Measurements from ENCODE around the gene CP.
"Not testable (repeated sequence)": the region's sequence is repeated elsewhere in the genome, so short reads cannot be mapped to it uniquely, and the experiment has no call there.

The CP gene

GRCh38 chr3:149221783-149222517 is at the start of gene CP:
TSS of gene CP (minus strand) at chr3:149221829. CDS start at chr3:149221792, 37 bp downstream.
- DNase-seq = no peak

GRCh38 chr3:149270180-149270579 is 48.6 kb upstream of the CP start:
- DNase-seq = no peak

GRCh38 chr3:149269687-149270086 is 48.1 kb upstream of the CP start:
- no peak for DNase-seq

GRCh38 chr3:149267565-149267964 is 45.9 kb upstream of the CP start:
- no peak for DNase-seq

GRCh38 chr3:149266736-149267135 is 45.1 kb upstream of the CP start:
- DNase-seq = no peak

GRCh38 chr3:149263856-149264255 is 42.2 kb upstream of the CP start:
- no peak for DNase-seq

- DNase-seq = no peak
Measured at GRCh38 chr3:149258714-149259113, 37.1 kb upstream of the CP start.

- no peak for DNase-seq
Measured at GRCh38 chr3:149258298-149258697, 36.7 kb upstream of the CP start.

GRCh38 chr3:149252272-149252671 is 30.6 kb upstream of the CP start:
- no peak for DNase-seq

GRCh38 chr3:149251186-149251585 is 29.6 kb upstream of the CP start:
- no peak for DNase-seq

- DNase-seq = no peak
Measured at GRCh38 chr3:149247929-149248691, 26.5 kb upstream of the CP start.

GRCh38 chr3:149247008-149247710 is 25.5 kb upstream of the CP start:
- DNase-seq = no peak

GRCh38 chr3:149245738-149246451 is 24.3 kb upstream of the CP start:
- DNase-seq = no peak

GRCh38 chr3:149243540-149243939 is 21.9 kb upstream of the CP start:
- no peak for DNase-seq

- DNase-seq = no peak
Measured at GRCh38 chr3:149239357-149239936, 17.8 kb upstream of the CP start.

GRCh38 chr3:149238268-149238667 is 16.6 kb upstream of the CP start:
- DNase-seq = not testable (repeated sequence)

- DNase-seq = no peak
Measured at GRCh38 chr3:149235599-149236424, 14.2 kb upstream of the CP start.

GRCh38 chr3:149234671-149235245 is 13.1 kb upstream of the CP start:
- DNase-seq = no peak

GRCh38 chr3:149233323-149233722 is 11.7 kb upstream of the CP start:
- DNase-seq = no peak

GRCh38 chr3:149231871-149232270 is 10.2 kb upstream of the CP start:
- DNase-seq = no peak

GRCh38 chr3:149227591-149228268 is 6.1 kb upstream of the CP start:
- DNase-seq = no peak
